Measurements from ENCODE around the gene KCNJ1. TPM values are rescaled to one million over a fixed set of nuclear protein-coding genes. Genes with fewer than 3 reads are reported as not detected.

The KCNJ1 gene
- total RNA-seq (2021): not detected in 2 replicates
- percentile 8 among the genes with signal in this experiment for Bru-seq, nascent RNA
- percentile 8 among the genes with signal in this experiment for BruChase-seq, experiment 1, labeled RNA remaining after a 2-hour chase
- percentile 3 among the genes with signal in this experiment for BruChase-seq, experiment 2, labeled RNA remaining after a 6-hour chase
- long read RNA-seq: 0 reads

DNA sequence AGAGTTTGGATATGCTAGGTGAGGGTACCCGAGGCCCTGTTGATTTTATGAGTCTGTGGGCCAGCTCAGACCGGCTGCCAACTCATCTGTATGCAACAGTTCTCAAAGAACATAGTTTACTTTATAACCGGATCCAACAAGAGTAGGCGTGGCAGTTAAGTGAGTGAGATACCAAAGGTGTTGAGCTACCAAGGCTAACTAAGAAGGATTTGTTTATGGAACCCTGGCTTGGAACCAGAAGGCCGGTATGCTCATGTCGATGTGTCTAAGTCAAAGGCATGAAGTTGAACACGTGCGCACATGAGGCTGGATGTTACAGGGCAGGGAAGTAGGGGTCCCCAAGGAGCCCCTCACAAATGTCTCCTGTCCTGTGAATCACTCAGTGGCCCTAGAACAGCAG is at the start of gene KCNJ1:
Gene KCNJ1 (minus strand): TSS at position 20 of the 400 bp plus-strand sequence. CDS start 27,053 bp downstream, outside the sequence.
- CTCF ChIA-PET: no interaction called here
- Histone ChIP-seq H3K36me3 (ENCODE audit: insufficient read depth, low read length, poor library complexity, severe bottlenecking) (no peaks in the 10 kb centered on the region), H3K9me3 (ENCODE audit: low read depth, low read length, poor library complexity, severe bottlenecking) (no peaks in the 10 kb centered on the region), H3K27me3 (replicated peaks; ENCODE audit: insufficient read depth, low read depth, low read length, poor library complexity) (no peaks in the 10 kb centered on the region), H3K27ac (ENCODE audit: low read depth, low read length, poor library complexity, severe bottlenecking) (no peak within 1 kb of the TSS), H3K4me3 (ENCODE audit: low read depth, low read length, poor library complexity, severe bottlenecking) (no peak within 1 kb of the TSS), H3K4me1 (ENCODE audit: insufficient read depth, low read length, poor library complexity, severe bottlenecking) (peaks cover 5% of the 10 kb centered on the region)
- POLR2A ChIA-PET (ENCODE audit: low non-redundant PET): no interaction called here
- intact Hi-C loops (cut with micrococcal nuclease; ENCODE audit: unreplicated experiment): no loop called here
- TF ChIP-seq CTCF (conservative IDR thresholded peaks at IDR 0.05; ENCODE audit: low read depth, low read length) (no peak), EZH2 (IDR thresholded peaks at IDR 0.05; ENCODE audit: borderline replicate concordance, low read depth, low read length, poor library complexity, severe bottlenecking) (no peak)
- DNase-seq (ENCODE audit: low spot score): no peak
- no TSS peak for BruUV-seq (replicated peaks)

DNA sequence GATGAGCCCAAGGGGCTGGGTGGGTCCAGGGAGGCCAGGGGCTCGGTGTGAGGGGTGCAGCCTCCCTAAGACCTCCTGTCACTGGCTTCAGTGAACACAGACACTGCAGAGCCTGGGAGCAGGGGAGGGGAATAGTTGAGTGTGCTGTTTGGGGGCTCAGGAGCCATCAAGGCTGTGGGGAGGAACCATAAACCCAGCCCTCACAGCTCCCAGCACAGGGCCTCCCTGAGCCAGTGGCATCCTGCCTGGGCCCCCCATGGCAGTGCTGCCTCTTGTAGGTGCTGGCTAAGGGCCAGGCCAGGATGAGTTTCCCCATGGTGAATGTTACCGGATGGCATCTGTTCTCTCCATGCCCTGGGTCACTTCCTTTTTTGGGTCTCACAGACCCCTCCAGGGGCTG is 49.6 kb upstream of the KCNJ1 start:
- Histone ChIP-seq H3K36me3 (ENCODE audit: insufficient read depth, low read length, poor library complexity, severe bottlenecking) (no peaks in the 10 kb centered on the region), H3K4me3 (ENCODE audit: low read depth, low read length, poor library complexity, severe bottlenecking) (no peak overlapping the region), H3K9me3 (ENCODE audit: low read depth, low read length, poor library complexity, severe bottlenecking) (no peaks in the 10 kb centered on the region), H3K27ac (ENCODE audit: low read depth, low read length, poor library complexity, severe bottlenecking) (no peak overlapping the region), H3K4me1 (ENCODE audit: insufficient read depth, low read length, poor library complexity, severe bottlenecking) (no peaks in the 10 kb centered on the region), H3K27me3 (replicated peaks; ENCODE audit: insufficient read depth, low read depth, low read length, poor library complexity) (no peaks in the 10 kb centered on the region)
- TF ChIP-seq EZH2 (IDR thresholded peaks at IDR 0.05; ENCODE audit: borderline replicate concordance, low read depth, low read length, poor library complexity, severe bottlenecking) (no peak), CTCF (conservative IDR thresholded peaks at IDR 0.05; ENCODE audit: low read depth, low read length) (no peak)
- DNase-seq (ENCODE audit: low spot score): no peak
- POLR2A ChIA-PET (ENCODE audit: low non-redundant PET): no interaction called here
- BruUV-seq (replicated peaks): no TSS peak
- intact Hi-C loops (cut with micrococcal nuclease; ENCODE audit: unreplicated experiment): no loop called here
- CTCF ChIA-PET: no interaction called here

DNA sequence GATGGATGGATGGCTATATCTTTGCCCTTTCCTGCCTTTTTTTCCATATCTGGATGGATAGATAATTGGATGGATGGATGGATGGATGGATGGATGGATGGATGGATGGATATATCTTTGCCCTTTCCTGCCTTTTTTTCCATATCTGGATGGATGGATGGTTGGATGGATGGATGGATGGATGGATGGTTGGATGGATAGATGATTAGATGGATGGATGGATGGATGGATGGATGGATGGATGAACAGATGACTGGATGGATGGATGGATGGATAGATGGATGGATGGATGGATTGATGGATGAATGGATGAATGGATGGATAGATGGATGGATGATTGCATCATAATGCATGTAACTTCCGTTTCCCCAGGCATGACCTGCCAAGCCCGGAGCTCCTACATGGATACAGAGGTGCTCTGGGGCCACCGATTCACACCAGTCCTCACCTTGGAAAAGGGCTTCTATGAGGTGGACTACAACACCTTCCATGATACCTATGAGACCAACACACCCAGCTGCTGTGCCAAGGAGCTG is 49.0 kb upstream of the KCNJ1 start:
- no peak for DNase-seq (ENCODE audit: low spot score)
- Histone ChIP-seq H3K27ac (ENCODE audit: low read depth, low read length, poor library complexity, severe bottlenecking) (no peak overlapping the region), H3K9me3 (ENCODE audit: low read depth, low read length, poor library complexity, severe bottlenecking) (no peaks in the 10 kb centered on the region), H3K27me3 (replicated peaks; ENCODE audit: insufficient read depth, low read depth, low read length, poor library complexity) (no peaks in the 10 kb centered on the region), H3K4me1 (ENCODE audit: insufficient read depth, low read length, poor library complexity, severe bottlenecking) (no peaks in the 10 kb centered on the region), H3K4me3 (ENCODE audit: low read depth, low read length, poor library complexity, severe bottlenecking) (no peak overlapping the region), H3K36me3 (ENCODE audit: insufficient read depth, low read length, poor library complexity, severe bottlenecking) (no peaks in the 10 kb centered on the region)
- TF ChIP-seq CTCF (conservative IDR thresholded peaks at IDR 0.05; ENCODE audit: low read depth, low read length) (no peak), EZH2 (IDR thresholded peaks at IDR 0.05; ENCODE audit: borderline replicate concordance, low read depth, low read length, poor library complexity, severe bottlenecking) (no peak)
- no TSS peak for BruUV-seq (replicated peaks)
- intact Hi-C loops (cut with micrococcal nuclease; ENCODE audit: unreplicated experiment): no loop called here
- ChIA-PET CTCF (no interaction called here), POLR2A (ENCODE audit: low non-redundant PET) (no interaction called here)

Data from A673 (cell line).